ENCODE measurements around the gene C20orf144. TPM values are rescaled to one million over a fixed set of nuclear protein-coding genes. Genes with fewer than 3 reads are reported as not detected.

C20orf144 gene
- total and polyA plus RNA-seq, 9 donors: 0.05 to 0.46 TPM; not detected in 7

DNA sequence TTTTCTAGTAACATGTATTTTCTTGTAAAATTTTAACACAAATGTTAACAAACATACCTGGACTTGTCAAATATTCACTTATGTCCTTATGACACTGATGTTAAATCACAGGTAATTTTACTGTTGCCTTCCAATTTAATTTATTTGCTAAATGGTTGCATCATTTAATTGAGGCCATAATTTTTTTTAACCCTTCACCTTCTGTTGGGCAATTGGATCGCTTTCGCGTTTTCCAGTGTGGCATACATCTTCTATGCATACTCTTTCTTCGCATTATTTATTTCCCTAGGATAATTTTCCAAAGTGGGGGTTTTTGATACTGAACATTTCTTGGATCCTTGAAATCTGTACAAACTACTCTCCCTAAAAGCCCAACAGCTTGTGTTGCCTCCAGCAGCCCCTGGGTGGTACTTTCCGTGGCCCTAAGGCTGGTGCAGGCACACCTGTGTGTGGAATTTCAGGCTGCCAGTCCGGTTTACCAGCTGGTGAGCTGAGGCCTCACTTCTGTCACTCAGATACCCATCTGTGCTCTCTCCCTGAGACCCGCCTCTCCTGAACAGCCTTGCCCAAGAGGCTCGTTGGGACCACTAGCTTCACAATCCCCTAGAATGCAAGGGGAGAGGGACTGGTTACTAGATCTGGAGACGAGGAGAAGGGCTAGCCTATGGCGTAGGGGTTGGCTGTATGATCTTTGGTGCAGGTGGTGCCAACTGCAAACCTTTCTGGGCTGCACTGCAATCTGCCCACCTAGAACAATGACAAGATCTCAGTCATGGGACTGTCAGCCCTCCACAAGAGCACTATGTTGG, 11.2 kb upstream of the C20orf144 start:
- Histone ChIP-seq H3K4me1 (ENCODE audit: insufficient read depth) (peaks cover 8% of the 10 kb centered on the region), H3K27me3 (no peaks in the 10 kb centered on the region), H3K27ac (no peak overlapping the region), H3K4me3 (no peak overlapping the region), H3K36me3 (no peaks in the 10 kb centered on the region), H3K9me3 (no peaks in the 10 kb centered on the region)
- TF ChIP-seq, protein P1, sequence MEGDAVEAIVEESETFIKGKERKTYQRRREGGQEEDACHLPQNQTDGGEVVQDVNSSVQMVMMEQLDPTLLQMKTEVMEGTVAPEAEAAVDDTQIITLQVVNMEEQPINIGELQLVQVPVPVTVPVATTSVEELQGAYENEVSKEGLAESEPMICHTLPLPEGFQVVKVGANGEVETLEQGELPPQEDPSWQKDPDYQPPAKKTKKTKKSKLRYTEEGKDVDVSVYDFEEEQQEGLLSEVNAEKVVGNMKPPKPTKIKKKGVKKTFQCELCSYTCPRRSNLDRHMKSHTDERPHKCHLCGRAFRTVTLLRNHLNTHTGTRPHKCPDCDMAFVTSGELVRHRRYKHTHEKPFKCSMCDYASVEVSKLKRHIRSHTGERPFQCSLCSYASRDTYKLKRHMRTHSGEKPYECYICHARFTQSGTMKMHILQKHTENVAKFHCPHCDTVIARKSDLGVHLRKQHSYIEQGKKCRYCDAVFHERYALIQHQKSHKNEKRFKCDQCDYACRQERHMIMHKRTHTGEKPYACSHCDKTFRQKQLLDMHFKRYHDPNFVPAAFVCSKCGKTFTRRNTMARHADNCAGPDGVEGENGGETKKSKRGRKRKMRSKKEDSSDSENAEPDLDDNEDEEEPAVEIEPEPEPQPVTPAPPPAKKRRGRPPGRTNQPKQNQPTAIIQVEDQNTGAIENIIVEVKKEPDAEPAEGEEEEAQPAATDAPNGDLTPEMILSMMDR (IDR thresholded peaks at IDR 0.05): no peak
- TF ChIP-seq EP300 (IDR thresholded peaks at IDR 0.05) (no peak), POLR2A (IDR thresholded peaks at IDR 0.05) (no peak)
- intact Hi-C loops (cut with DNase I): loop anchor here in 2 of 4 donors (10.0 kb wide), 2 partner anchors 176 to 196 kb away; no protein-coding TSS in a partner anchor
- WGBS, 3 donors: 68 to 76% (median 69%) methylated on average over 10 of the region's 10 CpGs
- no peak for DNase-seq

DNA sequence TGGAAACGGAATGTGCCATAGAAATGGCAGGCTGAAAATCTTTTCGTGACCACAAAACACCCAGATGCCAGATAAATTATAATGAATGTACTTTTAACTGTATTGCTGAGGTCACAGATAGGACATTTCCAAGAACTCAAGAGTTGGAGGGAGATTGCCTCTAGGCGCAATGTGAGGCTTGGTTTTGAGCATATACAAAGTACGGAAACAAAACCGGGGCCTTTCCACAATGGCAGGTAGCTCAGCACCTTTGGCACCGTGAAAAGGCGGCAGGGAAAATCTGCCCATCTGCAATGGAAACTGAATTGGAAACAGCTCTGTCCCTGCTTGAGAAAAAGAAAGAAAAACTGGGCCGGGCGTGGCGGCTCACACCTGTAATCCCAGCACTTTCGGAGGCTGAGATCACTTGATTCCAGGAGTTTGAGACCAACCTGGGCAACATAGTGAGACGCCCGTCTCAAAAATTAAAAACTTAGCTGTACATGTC, 10.5 kb upstream of the C20orf144 start:
- intact Hi-C loops (cut with DNase I): loop anchor here in 2 of 4 donors (10.0 kb wide), 2 partner anchors 177 to 197 kb away; no protein-coding TSS in a partner anchor
- Histone ChIP-seq H3K36me3 (no peaks in the 10 kb centered on the region), H3K27ac (no peak overlapping the region), H3K4me3 (no peak overlapping the region), H3K4me1 (ENCODE audit: insufficient read depth) (peaks cover 8% of the 10 kb centered on the region), H3K9me3 (no peaks in the 10 kb centered on the region), H3K27me3 (no peaks in the 10 kb centered on the region)
- WGBS, 3 donors: 72 to 75% (median 75%) methylated on average over 13 of the region's 13 CpGs
- no peak for TF ChIP-seq EP300 (IDR thresholded peaks at IDR 0.05)
- TF ChIP-seq POLR2A (IDR thresholded peaks at IDR 0.05): no peak
- TF ChIP-seq, protein P1 (IDR thresholded peaks at IDR 0.05): no peak
- no peak for DNase-seq

DNA sequence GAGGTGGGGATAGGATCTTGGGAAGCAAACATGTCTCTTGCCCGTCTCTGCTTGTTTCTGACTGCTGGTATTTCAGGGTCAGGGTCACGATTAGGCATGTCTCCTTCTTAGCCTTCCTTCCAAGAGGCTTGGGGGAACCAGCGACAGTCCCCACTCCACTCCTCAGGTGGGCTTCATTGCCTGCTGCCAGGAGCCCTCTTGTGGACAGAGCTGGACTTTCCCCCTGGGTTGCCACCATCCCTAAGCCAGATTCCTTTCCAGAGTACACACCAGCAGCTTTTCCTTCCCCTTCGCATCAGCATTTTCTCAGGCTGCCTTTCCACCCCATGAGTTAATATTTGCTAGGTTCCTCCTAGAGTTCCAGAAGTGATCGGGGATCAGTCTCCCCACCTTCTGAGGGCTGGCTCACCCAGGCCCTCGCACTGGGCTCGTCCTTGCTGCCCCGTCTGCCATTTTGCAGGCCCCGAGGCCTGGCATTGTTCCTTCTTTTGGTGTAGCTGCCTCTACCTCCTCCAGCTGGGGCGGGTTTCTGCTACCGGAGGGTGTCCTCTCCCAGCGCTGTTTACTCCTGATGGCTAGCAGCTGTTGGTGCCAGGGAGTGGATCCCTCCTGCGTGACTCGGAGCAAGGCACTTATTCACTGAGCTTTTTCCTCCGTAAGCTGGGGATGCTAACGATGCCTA, 8.8 kb upstream of the C20orf144 start:
- WGBS, 3 donors: 8 to 11% (median 9%) methylated on average over 16 of the region's 16 CpGs
- intact Hi-C loops (cut with DNase I): loop anchor here in 2 of 4 donors (10.0 kb wide), 2 partner anchors 179 to 199 kb away; no protein-coding TSS in a partner anchor
- Histone ChIP-seq H3K4me3 (no peak overlapping the region), H3K4me1 (ENCODE audit: insufficient read depth) (peaks cover 8% of the 10 kb centered on the region), H3K27me3 (no peaks in the 10 kb centered on the region), H3K9me3 (no peaks in the 10 kb centered on the region), H3K27ac (peak overlapping the region; percentile 26 to 45), H3K36me3 (no peaks in the 10 kb centered on the region)
- DNase-seq: peak; percentile 75 to 83 (median 79)
- TF ChIP-seq, protein P1 (IDR thresholded peaks at IDR 0.05): peak; percentile 56 to 83 (median 82)
- TF ChIP-seq EP300 (IDR thresholded peaks at IDR 0.05): no peak

DNA sequence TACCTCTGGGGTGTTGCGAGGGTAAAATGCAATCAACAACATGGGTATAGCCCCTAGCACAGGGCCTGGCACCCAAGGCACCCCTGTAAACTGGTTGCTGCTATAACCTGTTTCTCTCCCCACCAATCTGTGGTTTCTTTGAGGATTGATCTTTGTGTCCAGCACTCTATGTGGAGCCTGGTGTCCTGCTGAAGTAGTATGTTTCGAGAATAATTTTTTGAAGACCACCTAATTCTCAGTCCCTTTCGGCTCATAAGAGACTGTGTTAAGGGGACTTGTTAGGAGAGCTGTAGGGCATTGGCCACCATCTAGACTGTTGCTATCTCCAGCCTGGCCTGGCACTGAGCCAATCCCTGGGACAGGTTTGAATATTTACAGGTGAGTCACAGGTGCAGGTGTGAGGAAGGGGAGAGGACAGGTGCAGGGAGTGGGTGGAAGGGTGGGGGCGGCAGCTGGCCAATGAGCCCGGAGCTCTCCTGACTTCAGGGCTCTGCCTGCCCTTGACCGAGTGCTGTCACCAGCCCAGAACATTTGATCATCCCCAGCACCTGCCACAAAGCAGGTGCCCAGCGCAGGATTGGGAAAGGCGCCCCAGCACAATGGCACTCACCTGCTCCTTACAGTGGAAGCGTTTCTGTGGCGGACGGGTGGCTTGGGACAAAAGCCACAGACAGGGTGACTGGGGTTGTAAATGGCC, 8.1 kb upstream of the C20orf144 start:
- H3K4me1 ChIP-seq (ENCODE audit: insufficient read depth): peaks cover 8% of the 10 kb centered on the region
- TF ChIP-seq, protein P1 (IDR thresholded peaks at IDR 0.05): no peak
- TF ChIP-seq EP300 (IDR thresholded peaks at IDR 0.05) (no peak), POLR2A (IDR thresholded peaks at IDR 0.05) (no peak)
- WGBS, 3 donors: 67 to 79% (median 77%) methylated on average over 11 of the region's 11 CpGs
- intact Hi-C loops (cut with DNase I): loop anchor here in 2 of 4 donors (10.0 kb wide), 2 partner anchors 179 to 199 kb away; no protein-coding TSS in a partner anchor
- no peaks in the 10 kb centered on the region for H3K36me3 ChIP-seq
- peak; percentile 58 to 77 (median 74) for DNase-seq
- H3K4me3 ChIP-seq: no peak overlapping the region
- no peaks in the 10 kb centered on the region for H3K9me3 ChIP-seq
- peak overlapping the region; percentile 26 to 45 for H3K27ac ChIP-seq
- H3K27me3 ChIP-seq: no peaks in the 10 kb centered on the region
